NOMO-1 treated with dmso at 0.1 percent for 144 hours (cell line): ENCODE measurements around the gene SLIT3.
A peak's percentile ranks its signal among the peaks of the same experiment; 100 is the strongest.
"Not testable (repeated sequence)": the region's sequence is repeated elsewhere in the genome, so short reads cannot be mapped to it uniquely, and the experiment has no call there.

Source experiments
- DNase-seq: peaks from one replicate; lab custom pipeline; 2025; ENCODE audit not compliant: unreplicated experiment; lab: John Stamatoyannopoulos, UW

The SLIT3 gene

GRCh38 chr5:168663276-168664004 lies 637.5 kb downstream of the SLIT3 start:
- DNase-seq: no peak

- no peak for DNase-seq
Observed at GRCh38 chr5:168661593-168662485, 639.1 kb downstream of the SLIT3 start.

GRCh38 chr5:168660691-168661090 lies 640.2 kb downstream of the SLIT3 start:
- no peak for DNase-seq

GRCh38 chr5:168659286-168659847 lies 641.6 kb downstream of the SLIT3 start:
- no peak for DNase-seq

DNA sequence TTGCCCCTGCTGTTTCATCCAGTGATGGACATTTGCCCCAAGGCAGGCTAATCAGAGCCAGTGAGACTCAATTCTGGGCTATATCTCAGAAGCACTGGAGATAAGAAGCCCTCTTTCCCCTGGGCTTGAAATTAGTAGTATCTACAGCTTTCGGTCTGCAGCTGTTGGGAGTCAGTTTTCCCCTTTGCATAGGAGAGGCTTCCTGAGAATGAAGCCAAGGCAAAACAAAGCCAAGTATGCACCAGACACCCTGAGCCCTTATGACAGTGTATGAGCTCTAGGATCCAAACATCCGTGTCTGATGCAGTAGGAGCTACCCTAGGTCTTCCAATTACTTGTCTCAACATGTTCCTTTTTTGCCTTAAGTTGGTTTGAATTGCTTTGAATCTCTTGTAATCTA lies 642.5 kb downstream of the SLIT3 start:
- DNase-seq: no peak

- no peak for DNase-seq
Observed at GRCh38 chr5:168656633-168657032, 644.3 kb downstream of the SLIT3 start.

- DNase-seq: no peak
Observed at GRCh38 chr5:168655316-168655715, 645.6 kb downstream of the SLIT3 start.

- no peak for DNase-seq
Observed at GRCh38 chr5:168654211-168654721, 646.7 kb downstream of the SLIT3 start.

GRCh38 chr5:168653626-168654025 lies 647.3 kb downstream of the SLIT3 start:
- DNase-seq: no peak

DNA sequence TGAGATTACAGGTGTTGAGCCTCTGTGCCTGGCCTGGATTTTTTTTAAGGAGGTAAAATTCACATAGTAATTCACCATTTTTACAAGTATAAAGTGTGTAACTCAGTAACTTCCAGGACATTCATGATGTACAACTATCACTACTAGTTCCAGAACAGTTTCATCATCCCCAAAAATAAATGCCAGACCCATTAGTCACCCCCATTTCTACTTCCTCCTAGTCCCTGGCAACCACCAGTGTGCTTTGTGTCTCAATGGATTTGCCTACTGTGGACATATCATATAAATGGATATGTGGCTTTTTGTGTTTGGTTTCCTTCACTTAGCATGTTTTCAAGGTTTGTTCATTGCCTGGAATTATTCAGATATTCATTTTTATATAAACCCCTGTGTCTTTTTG lies 649.3 kb downstream of the SLIT3 start:
- no peak for DNase-seq

DNA sequence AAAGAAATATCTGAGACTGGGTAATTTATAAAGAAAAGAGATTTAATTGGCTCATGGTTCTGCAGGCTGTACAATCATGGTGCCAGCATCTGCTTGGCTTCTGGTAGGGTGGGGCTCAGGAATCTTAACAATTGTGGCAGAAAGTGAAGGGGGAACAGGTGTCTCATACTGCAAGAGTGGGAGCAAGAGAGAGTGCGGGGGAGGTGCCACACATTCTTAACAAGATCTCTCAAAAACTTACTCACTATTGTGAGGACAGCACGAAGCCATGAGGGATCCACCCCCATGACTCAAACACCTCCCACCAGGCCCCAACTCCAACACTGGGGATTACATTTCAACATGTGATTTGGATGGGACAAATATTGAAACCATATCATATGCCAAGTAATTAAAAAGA lies 651.6 kb downstream of the SLIT3 start:
- DNase-seq: no peak

DNA sequence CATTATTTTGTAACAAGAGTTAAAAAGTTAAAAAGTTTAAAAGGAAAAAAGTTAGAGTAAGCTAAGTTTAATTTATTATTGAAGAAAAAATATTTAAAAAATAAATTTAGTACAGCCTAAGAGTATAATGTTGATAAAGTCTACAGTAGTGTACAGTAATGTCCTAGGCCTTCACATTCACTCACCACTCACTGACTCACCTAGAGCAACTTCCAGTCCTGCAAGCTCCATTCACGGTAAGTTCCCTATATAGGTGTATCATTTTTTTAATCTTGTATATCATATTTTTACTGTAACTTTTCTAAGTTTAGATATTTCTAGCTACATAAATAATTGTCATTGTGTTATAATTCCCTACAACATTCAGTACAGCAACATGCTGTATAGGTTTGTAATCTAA lies 652.4 kb downstream of the SLIT3 start:
- no peak for DNase-seq

- DNase-seq: no peak
Observed at GRCh38 chr5:168648016-168648415, 652.9 kb downstream of the SLIT3 start.

DNA sequence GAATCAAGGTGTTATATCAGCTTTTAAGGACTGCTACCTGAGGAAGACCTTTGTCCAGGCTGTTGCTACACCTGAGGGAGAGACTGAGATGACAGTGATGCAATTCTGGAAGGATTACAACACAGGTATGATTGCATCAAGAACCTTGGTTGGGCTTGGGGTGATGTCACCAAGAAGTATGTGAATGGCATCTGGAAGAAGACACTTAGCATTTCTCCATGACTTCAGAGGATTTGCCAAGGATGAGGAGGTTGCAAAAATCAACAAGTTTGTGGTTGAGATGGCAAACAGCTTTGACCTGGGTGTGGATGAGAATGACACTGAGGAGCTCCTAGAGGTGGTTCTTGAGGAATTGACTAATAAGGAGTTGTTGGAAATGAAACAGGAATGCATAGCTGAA lies 653.9 kb downstream of the SLIT3 start:
- no peak for DNase-seq

DNA sequence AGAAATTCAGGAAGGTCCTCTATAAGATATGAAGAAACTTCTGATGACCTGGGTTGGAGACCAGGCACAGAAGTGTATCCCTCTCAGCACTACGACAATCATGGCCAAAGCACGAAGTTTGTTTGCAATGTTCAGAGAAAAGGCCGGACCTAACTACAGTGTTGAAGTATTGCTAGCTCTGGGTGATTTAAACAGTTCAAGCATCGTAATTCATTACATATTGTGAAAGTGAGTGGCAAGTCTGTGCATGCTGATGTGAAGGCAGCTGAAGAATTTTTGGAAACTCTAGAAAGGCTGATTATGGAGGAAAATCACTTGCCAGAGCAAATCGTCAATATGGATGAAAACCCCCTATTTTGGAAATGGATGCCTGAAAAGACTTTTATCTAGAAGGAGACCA lies 654.6 kb downstream of the SLIT3 start:
- DNase-seq: no peak

DNA sequence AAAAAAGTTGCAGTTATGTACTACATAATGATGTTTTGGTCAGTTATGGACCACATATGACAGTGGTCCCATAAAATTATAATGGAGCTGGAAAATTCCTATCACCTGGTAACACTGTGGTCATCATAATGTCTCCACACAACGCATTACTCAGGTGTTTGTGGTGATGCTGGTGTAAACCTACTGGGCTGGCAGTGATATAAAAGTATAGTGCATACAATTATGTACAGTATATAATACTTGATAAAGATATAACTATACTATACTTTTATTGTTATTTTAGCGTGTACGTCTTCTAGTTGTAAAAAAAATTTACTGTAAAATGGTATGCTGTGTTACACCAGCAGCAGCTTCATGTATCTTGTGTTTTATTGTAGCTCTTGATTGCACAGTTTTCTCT lies 655.7 kb downstream of the SLIT3 start:
- DNase-seq: no peak

GRCh38 chr5:168642019-168642418 lies 658.9 kb downstream of the SLIT3 start:
- DNase-seq: no peak

- DNase-seq: not testable (repeated sequence)
Observed at GRCh38 chr5:168638846-168639245, 662.1 kb downstream of the SLIT3 start.

DNA sequence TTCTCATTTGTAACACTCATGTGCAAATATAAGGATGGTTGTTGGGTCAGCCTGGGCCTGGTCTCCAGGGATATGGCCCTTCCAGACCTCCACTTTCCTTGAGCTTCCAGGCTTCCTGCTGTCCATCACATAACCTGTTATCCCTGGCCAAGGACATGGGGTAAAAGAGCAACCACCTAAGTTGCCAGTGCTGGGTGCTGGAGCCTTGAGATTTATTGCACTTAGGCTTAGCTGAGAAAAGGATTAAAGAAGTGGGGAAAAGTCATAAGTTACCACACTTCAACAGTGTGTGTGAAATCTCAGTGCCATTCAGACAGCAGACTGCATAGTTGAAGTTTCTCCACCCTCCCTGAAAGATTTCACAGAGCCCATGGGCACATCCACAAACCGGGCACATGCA lies 663.1 kb downstream of the SLIT3 start:
- no peak for DNase-seq

- no peak for DNase-seq
Observed at GRCh38 chr5:168637281-168637680, 663.7 kb downstream of the SLIT3 start.

DNA sequence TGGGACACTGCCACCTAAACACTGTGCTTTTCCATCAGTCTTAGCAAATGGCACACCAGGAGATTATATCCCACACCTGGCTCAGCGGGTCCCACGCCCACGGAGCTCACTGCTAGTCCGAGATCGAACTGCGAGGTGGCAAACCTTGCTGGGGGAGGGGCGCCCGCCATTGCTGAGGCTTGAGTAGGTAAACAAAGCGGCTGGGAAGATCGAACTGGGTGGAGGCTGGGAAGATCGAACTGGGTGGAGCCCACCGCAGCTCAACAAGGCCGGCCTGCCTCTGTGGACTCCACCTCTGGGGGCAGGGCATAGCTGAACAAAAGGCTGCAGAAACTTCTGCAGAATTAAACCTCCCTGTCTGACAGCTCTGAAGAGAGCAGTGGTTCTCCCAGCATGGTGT lies 670.0 kb downstream of the SLIT3 start:
- not testable (repeated sequence) for DNase-seq

DNA sequence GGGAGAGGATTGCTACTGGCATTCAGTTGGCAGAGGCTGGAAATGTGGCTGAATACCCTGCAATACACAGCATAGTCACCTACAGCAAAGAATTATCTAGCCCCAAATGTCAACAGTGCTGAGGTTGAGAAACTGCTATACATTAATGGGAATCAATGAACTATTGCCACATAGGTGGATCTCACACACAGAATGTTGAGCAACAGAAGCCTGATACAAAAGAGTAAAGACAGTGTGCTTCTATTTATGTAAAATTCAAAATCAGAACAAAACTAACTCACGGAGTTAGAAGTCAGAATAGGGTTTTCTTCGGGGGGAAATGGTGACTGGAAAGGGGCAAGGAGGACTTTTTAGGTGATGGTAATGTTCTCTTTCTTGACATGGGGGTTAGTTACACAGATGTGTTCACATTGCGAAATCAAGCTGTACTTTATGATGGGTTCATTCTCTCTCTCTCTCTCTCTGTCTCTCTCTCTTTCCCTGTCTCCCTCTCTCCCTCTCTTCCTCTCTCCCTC lies 676.0 kb downstream of the SLIT3 start:
- DNase-seq: peak; percentile 41
